Fibroblast of the aortic adventitia (primary cell): ENCODE measurements around the gene NRP1. TPM values are rescaled to one million over a fixed set of nuclear protein-coding genes. Genes with fewer than 3 reads are reported as not detected.
A peak's percentile ranks its signal among the peaks of the same experiment; 100 is the strongest.

ENCODE experiments used
- DNase-seq: peaks from one replicate; pipeline ENCODE4 v3.0.0-alpha.2; 2010; ENCODE audit warnings: low read depth
- H3K4me3 ChIP-seq: 2 replicates; pipeline ENCODE4 v1.5.1; 2011; ENCODE audit warnings: low read depth, mild to moderate bottlenecking, control low read depth, low read length, moderate library complexity
- CTCF ChIP-seq: IDR thresholded peaks from 2 replicates; pipeline ENCODE4 v1.5.1; 2011; ENCODE audit warnings: mild to moderate bottlenecking, low read length, control low read depth, inconsistent platforms; ENCODE audit not compliant: insufficient read depth
- total RNA-seq: library from RNA; depleted of rRNA; stranded (reverse); fragments of >200 nt; gene quantifications from 2 replicates; pipeline ENCODE4 v1.2.3, GENCODE V29; 2012; ENCODE audit warnings: low replicate concordance

The NRP1 gene
- total RNA-seq, 1 donor, result 455 TPM

GRCh38 chr10:33363106-33363505 lies 28.6 kb upstream of the NRP1 start:
- no peak for TF ChIP-seq CTCF
- DNase-seq, result peak; percentile 55
- no peak overlapping the region for H3K4me3 ChIP-seq

- H3K4me3 ChIP-seq, result no peak overlapping the region
- TF ChIP-seq CTCF, result no peak
These were observed 23.5 kb upstream of the NRP1 start for GRCh38 chr10:33358016-33358415.

GRCh38 chr10:33355274-33355673 lies 20.8 kb upstream of the NRP1 start:
- no peak for TF ChIP-seq CTCF
- no peak for DNase-seq
- no peak overlapping the region for H3K4me3 ChIP-seq

More at GRCh38 chr10:33358016-33358415, 23.5 kb upstream of the NRP1 start:
- DNase-seq, result no peak

- DNase-seq, result no peak
- no peak for TF ChIP-seq CTCF
- H3K4me3 ChIP-seq, result no peak overlapping the region
These were observed 19.4 kb upstream of the NRP1 start for GRCh38 chr10:33353853-33354252.

GRCh38 chr10:33353334-33353733 lies 18.9 kb upstream of the NRP1 start:
- DNase-seq, result no peak
- TF ChIP-seq CTCF, result no peak
- no peak overlapping the region for H3K4me3 ChIP-seq

GRCh38 chr10:33352615-33353014 lies 18.1 kb upstream of the NRP1 start:
- H3K4me3 ChIP-seq, result no peak overlapping the region
- no peak for TF ChIP-seq CTCF
- no peak for DNase-seq

GRCh38 chr10:33352175-33352574 lies 17.7 kb upstream of the NRP1 start:
- no peak for TF ChIP-seq CTCF
- peak; percentile 58 for DNase-seq
- H3K4me3 ChIP-seq, result no peak overlapping the region
